ENCODE measurements around the gene SCYGR1.
A peak's percentile ranks its signal among the peaks of the same experiment; 100 is the strongest.
"Not testable (repeated sequence)": the region's sequence is repeated elsewhere in the genome, so short reads cannot be mapped to it uniquely, and the experiment has no call there.

The SCYGR1 gene, protein sequence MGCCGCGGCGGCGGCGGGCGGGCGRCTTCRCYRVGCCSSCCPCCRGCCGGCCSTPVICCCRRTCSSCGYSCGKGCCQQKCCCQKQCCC

DNA sequence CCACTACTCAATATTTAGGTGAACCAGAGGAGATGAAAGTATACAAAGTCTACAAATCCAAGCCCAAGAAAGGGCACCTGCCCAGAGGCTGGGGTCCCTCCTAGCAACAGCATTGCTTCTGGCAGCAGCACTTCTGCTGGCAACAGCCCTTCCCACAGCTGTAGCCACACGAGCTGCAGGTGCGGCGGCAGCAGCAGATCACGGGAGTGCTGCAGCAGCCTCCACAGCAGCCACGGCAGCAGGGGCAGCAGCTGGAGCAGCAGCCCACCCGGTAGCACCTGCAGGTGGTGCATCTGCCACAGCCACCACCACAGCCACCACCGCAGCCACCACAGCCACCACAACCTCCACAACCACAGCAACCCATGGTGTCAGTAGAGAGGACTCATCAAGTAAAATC, at the start of gene SCYGR1:
SCYGR1 (minus strand) TSS at position 367 of the 400 bp plus-strand sequence; CDS start at position 367, 0 bp downstream.
- not testable (repeated sequence) for DNase-seq (ENCODE audit: low read depth)

DNA sequence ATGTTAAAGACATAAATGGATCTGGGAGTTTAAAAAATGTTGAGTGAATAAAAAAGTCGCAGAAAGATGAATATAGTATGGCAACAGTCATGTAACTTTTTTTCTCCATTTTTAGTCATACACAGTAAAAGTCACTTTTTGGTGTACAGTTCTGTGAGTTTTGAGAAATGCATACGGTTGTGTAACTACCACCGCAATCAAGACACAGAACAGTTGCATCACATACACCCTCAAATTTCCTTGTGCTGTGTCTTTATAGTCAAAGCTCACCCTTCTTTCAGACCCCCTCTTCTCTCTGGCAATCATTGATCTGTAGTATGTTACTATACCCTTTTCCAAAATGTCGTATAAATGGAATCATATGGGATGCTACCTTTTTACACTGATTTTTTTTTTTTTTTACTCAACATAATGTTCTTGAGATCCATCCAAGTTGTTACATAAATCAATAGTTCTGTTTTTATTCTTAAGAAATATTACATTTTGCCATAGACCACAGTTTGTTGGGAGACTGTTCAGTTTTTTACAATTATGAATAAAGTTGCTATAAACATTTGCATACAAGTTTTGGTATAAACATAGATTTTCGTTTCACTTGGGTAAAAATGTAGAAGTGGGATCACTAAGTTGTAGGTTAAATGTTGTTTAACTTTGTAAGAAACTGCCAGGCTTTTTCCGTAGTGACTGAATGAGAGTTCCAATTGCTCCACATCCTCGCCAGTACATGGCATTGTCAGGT, 48.9 kb upstream of the SCYGR1 start:
- no peak for DNase-seq (ENCODE audit: low read depth)

DNA sequence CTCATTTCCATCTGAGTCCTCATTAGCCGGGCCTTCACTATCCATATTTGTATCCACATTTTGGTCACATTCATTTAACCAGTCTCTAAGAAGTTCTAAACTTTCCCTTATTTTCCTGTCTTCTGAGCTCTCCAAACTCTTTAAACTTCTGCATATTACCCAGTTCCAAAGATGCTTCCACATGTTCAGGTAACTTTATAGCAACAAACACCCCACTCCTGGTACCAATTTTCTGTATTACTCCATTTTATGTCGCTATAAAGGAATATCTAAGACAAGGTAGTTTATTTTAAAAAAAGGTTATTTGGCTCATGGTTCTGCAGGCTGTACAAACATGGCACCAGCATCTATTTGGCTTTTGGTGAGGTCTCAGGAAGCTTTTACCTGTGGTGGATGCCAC, 45.4 kb upstream of the SCYGR1 start:
- DNase-seq (ENCODE audit: low read depth), result no peak

- no peak for DNase-seq (ENCODE audit: low read depth)
These were observed 42.9 kb upstream of the SCYGR1 start for GRCh38 chr2:227430639-227431038.

DNA sequence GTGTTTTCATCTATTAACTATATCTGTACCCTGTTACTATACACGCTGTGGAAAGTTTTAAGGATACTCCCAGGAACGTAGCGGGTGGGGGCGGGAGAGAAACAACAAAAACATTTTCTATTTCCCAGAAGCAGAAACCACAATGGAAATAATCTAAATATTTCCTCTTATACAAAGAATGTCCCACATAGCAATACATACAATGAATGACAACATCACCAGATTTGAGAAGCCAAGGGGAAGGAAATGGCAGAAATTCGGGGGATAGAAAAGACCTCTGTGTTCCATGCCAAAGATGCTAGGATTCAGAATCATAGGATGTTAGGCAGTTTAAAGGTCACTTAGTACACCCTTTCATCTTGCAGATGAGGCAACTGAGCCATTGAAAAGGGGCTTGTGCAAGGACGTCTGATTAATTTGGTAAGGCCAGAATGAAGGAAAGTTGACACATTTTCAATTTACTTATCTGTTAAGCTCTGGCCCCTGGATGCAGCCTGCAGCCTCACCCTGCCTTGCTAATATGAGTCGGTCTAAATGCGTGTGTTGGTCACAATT, 41.1 kb upstream of the SCYGR1 start:
- DNase-seq (ENCODE audit: low read depth), result no peak

DNA sequence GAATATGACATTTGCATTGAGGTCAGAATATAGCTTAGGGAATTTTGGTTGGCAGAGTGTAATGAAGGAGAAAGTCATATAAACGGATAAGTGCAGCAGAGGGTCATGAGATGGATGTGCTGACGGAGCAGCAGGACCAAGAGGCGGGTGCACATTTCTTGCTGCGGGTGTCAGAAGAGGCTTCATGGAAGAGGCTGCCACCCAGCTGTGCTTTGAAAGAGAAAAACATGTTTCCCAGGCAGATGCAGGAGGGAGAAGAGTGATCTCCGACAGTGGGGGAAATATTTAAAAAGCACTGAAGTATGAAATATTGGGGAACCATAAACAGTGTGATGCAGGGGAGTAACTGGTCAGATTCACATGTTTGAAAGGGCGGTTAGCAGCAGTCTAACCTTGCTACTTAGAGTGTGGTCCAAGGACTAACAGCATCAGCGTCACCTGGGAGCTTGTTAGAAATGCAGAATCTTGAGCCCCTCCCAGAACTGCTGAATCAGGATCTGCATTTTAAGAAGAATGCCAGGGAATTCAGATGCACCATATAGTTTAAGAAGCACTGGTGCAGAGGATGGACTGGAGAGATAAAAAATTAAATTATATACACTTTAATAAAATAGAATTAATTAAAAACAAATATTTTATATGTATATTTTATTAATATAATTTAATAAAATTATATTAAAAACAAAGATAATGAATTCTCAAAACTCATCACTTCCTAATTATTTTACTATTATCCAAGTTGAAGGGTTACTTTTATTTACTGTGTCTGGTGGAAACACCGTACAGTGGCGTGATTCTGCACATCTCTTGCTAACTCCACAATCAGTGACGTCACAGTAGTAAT, 36.1 kb upstream of the SCYGR1 start:
- DNase-seq (ENCODE audit: low read depth), result no peak

- DNase-seq (ENCODE audit: low read depth), result no peak
These were observed 32.6 kb upstream of the SCYGR1 start for GRCh38 chr2:227420087-227421052.

DNA sequence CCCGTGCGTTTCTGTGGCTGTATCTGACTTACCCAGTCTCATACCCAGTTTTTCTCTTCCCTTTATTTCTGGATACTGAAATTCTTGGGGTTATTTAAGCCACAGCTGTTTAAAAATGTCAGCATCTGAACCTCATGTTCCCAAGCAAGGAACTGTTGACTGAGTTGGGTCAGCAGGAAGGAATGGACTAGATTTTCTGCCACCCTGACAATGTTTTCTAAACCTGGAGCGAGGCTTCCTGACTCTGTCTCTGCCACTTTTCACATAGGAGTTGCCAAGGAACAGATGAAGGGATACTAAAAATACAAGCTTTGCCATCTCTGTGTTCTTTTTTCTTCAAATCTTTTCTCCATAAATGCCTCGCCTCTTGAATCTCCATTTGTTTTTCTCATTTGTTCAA, 29.0 kb upstream of the SCYGR1 start:
- no peak for DNase-seq (ENCODE audit: low read depth)

DNA sequence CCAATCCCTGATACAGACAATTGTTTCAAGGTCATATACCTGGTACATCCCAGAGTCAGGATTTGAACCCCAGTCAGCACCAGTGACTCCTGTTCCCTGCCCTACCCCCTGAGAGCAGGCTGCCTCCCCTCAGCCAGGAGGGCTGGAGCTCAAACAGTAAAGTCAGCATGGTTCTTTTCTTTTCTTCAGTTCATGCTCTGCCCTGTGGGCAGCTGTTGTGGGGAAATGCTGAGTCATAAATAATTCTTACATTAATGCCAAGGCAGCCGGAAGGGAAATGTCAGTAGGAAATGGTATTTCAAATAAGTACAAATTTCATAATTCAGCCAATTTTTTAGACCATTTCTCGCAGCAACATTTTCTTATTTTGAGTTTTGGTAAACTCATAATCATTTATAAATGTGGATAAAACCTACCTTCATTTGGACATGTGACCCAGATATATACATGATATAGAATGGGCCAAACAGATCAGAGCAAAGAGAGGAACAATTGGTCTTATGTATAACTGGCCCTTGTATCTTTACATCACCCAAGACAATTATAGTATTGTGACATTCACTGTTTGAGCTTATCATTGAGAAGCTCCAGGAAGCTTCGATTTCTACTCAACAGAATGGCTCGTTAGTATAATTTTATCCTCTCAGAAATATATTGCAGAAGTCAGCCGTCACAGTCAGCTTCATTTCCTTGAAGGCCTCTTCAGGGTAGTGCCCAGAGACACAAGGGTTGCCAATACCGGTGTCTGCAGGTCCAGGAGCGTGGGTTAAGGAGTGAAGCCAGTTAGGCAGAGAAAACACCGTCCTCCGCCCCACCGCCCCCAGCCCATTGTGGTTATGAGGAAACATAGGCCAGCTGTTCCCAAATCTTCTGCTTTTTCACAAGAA, 28.0 kb upstream of the SCYGR1 start:
- no peak for DNase-seq (ENCODE audit: low read depth)

DNA sequence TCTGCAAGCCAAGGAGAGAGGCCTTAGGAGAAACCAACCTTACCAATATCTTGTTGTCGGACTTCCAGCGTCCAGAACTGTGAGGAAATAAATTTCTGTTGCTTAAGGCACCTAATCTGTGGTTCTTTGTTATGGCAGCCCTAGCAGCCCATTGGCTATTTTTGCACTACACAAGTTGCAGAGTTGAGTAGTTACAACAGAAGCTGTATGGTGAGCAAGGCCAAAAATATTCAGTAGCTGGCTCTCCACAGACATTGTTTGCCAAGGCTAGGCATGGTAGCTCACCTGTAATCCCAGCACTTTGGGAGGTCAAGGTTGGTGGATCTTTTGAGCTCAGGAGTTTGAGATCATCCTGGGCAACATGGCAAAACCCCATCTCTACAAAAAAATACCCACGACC, 27.1 kb upstream of the SCYGR1 start:
- DNase-seq (ENCODE audit: low read depth), result no peak

- no peak for DNase-seq (ENCODE audit: low read depth)
These were observed 25.6 kb upstream of the SCYGR1 start for GRCh38 chr2:227413371-227413770.

DNA sequence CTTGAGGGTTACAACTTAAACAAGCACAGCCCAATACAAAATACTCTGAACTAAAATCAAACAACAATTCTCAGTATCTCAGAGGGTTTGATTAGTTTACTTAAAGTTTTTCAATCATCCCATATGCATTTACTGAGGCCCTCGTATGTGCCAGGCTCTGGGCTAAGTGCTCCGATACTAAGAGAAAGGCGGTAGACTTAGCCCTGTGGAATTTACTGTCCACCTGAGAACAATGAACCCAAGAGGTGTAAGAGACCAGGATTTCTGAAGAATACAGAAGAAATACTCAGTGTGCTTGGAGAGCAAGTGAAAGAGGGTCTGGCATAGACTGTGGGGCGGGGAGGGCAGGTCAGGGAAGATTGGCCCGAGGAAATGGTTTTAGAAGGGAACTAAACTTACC, 25.1 kb upstream of the SCYGR1 start:
- DNase-seq (ENCODE audit: low read depth), result no peak

- no peak for DNase-seq (ENCODE audit: low read depth)
These were observed 24.2 kb upstream of the SCYGR1 start for GRCh38 chr2:227411990-227412350.

DNA sequence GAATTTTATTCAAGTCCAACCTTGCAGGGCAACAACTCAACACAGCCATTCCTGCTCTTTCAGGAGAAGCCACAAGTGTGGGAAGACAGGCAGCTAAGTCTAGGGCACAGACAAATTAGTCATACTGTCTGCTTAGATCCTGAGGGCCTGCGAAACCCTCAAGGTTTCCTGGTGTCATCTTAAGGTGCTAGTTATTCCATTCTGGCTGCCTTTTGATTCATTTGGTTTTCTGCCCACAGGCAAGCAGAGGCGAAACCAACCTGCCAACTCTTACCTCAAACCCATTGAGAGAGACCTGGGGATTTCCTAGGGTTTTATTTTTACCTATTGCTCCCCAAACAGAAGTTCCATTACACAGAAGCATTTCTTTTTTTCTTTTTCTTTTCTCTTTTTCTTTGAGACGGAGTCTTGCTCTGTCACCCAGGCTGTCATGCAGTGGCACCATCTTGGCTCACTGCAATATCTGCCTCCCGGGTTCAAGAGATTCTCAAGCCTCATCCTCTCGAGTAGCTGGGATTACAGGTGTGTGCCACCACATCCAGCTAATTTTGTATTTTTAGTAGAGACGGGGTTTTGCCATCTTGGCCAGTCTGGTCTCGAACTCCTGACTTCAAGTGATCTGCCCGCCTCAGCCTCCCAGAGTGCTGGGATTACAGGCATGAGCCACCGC, 23.7 kb upstream of the SCYGR1 start:
- DNase-seq (ENCODE audit: low read depth), result no peak

DNA sequence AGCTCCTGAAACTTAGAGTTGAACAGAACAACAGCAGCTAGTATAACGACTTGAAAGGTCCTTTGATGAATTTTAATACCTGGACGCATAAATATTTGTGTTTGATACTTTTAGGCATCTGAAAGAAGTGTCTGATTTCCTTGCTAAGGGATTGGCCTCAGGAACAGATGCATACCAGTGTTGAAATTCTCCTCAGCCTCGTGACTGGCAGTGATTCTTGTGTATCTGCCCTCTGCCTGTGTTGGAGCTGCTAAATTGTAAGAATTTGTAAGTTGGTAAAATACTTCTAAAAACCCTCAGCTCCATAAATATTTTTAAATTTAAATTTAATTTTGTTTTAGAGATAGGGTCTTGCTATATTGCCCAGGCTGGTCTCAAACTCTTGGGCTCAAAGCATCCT, 22.4 kb upstream of the SCYGR1 start:
- DNase-seq (ENCODE audit: low read depth), result no peak

DNA sequence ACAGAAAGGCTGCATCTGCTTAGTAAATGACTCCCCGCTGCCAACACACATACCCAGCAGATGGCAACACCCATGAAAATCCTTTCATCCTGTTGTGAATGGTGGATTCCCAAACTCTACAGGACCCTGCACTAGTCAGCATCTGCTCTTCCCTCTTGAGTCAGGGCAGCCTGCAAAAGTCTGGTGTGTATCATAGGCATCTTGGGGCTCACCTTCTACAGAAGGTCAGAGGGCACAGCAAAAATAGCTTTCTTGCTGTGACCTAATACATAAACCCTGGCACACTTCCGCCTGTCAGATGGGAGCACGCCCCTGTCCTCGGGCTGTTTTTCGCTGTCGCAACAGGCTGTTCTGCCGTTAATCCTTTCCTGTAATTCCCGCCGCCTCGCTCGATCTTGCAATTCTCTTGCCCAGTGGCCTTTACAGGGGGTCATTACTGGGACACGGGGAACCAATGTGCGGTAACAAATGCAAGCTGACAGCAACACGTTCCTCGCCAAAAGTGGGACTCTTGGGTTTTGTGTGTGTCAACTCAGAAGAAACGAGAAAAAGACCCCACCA, 19.9 kb upstream of the SCYGR1 start:
- no peak for DNase-seq (ENCODE audit: low read depth)

DNA sequence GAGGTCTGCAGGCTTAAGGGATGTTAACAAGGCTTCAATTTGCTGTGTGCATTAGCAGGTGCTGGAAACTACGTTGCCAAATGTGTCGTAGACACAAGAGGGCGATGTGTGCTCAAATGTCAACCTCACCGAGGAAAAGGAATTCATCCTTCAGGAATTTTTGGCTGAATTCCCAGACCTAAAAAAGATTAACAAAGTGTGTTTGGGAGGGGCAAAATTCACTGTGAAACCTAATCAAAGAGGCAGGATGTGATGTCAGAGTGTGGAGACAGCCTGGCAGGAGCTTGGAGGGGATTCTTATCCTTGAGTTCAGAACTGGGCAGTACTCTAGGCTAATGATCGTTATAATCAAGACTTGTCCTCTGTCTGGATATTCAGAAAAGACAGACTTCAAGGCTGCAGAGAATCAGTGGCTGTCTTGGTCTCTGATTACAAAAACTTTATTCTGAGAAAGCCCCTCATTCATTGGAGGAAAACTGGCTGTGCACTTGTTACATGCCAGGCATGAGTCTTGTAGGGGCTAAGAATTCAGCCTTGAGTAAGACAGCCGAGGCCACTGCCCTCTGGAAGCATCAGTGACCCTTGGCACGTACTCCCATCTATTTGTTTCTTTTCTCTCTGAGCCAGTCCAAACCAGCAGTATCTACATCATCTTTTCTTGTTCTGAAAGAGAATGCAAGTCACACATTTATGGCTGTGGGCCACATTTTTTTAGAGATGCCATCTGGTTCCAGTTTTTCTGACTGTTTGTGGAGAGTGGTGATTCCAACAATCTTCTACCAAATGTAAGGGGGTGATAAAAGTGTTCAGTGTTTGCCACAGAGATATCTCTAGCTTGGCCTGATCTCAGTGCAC, 18.7 kb upstream of the SCYGR1 start:
- peak; percentile 88 for DNase-seq (ENCODE audit: low read depth)

DNA sequence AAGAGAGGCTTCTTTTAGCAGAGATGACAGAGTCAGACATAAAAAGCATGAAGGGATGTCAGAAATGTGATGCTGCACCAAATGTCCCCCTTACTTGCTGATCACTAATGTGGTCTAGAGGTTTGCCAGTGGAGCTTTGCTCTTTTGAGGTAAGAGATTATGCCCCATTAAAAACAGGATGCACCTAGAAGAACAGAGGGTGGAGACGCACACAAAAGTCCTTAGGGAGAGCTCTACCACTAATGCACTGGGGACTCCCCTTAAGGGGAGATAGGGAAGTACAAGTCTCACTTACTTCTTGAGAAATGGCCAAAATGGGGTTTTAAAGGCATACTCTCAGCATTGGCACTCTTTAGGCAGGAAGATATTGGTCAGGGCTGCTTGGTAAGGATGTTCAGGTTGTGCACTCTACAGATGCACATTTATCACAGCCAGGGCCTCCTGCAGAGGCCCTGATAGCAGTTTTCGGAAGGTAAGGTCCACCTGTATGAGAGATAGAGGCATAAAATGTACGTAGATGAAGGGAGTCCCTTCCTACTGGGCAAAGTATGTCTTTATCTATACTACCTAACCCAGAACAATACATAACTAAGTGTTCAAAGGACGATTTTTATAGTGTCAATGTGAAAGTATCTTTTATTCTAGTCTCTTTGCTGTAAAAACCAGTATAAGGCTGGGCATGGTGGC, 17.0 kb upstream of the SCYGR1 start:
- no peak for DNase-seq (ENCODE audit: low read depth)

All from HS-27A (cell line).